ENCODE measurements around the gene GALNT1. TPM values are rescaled to one million over a fixed set of nuclear protein-coding genes. Genes with fewer than 3 reads are reported as not detected.

GALNT1 gene
- total RNA-seq, 1 donor: 796 TPM

DNA sequence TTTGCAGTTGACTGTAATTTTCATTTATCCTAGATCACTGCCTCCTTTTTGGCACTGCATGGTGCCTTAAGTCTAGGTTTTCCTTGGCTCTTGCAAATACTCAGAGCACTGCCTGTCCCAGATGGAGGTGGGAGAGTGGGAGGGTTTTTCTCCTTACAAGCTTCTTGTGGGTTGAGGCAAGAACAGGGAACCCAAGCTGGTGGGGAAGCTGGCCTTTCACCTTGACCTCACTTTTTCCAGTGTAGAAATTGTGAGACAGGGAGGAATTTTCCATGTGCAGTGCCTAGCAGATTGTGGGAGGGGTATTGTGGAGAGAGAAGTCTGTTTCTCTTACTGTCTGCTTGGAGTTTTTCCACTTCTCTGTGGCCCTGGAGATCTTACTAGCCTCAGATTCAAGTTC, 21.5 kb downstream of the GALNT1 start:
- Histone ChIP-seq H3K4me1 (ENCODE audit: insufficient read depth, low read length) (peaks cover 23% of the 10 kb centered on the region), H3K9me3 (ENCODE audit: low read depth, low read length) (no peaks in the 10 kb centered on the region), H3K36me3 (ENCODE audit: insufficient read depth, low read length) (peaks cover 4% of the 10 kb centered on the region), H4K20me1 (ENCODE audit: insufficient read depth, low read length) (peaks cover 89% of the 10 kb centered on the region), H3K4me3 (ENCODE audit: insufficient read depth, low read length) (no peak overlapping the region), H3K4me2 (ENCODE audit: insufficient read depth, low read length) (no peak overlapping the region), H2AFZ (ENCODE audit: low read length) (no peak overlapping the region), H3K27ac (ENCODE audit: low read depth, low read length) (no peak overlapping the region), H3K79me2 (ENCODE audit: insufficient read depth, low read length) (peaks cover 100% of the 10 kb centered on the region), H3K27me3 (ENCODE audit: insufficient read depth, low read length) (no peaks in the 10 kb centered on the region)
- no peak for DNase-seq (ENCODE audit: insufficient read length, low spot score, missing footprints)
- TF ChIP-seq, protein P1, sequence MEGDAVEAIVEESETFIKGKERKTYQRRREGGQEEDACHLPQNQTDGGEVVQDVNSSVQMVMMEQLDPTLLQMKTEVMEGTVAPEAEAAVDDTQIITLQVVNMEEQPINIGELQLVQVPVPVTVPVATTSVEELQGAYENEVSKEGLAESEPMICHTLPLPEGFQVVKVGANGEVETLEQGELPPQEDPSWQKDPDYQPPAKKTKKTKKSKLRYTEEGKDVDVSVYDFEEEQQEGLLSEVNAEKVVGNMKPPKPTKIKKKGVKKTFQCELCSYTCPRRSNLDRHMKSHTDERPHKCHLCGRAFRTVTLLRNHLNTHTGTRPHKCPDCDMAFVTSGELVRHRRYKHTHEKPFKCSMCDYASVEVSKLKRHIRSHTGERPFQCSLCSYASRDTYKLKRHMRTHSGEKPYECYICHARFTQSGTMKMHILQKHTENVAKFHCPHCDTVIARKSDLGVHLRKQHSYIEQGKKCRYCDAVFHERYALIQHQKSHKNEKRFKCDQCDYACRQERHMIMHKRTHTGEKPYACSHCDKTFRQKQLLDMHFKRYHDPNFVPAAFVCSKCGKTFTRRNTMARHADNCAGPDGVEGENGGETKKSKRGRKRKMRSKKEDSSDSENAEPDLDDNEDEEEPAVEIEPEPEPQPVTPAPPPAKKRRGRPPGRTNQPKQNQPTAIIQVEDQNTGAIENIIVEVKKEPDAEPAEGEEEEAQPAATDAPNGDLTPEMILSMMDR (IDR thresholded peaks at IDR 0.05; ENCODE audit: extremely low read depth, low read depth, low read length): no peak

DNA sequence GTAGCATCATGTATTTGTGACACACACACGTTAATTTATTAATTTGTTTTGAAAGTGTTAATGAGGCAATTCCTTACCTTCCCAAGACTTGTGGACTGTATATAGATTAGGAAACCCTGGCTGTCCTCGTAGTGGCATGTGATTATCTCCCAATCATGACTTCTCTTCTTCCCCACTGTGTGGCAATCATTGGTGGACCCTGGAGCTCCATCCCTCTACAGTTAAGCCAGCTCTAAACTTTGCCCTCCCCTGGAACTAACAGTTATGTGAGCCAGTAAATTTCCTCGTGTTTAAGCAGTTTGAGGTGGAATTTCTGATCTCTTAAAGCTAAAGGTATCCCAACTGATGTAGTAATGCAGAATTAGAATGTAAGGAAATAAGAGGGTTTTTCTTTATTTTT, 22.0 kb downstream of the GALNT1 start:
- peaks cover 23% of the 10 kb centered on the region for H3K4me1 ChIP-seq (ENCODE audit: insufficient read depth, low read length)
- no peaks in the 10 kb centered on the region for H3K27me3 ChIP-seq (ENCODE audit: insufficient read depth, low read length)
- no peaks in the 10 kb centered on the region for H3K9me3 ChIP-seq (ENCODE audit: low read depth, low read length)
- no peak overlapping the region for H3K4me2 ChIP-seq (ENCODE audit: insufficient read depth, low read length)
- H2AFZ ChIP-seq (ENCODE audit: low read length): no peak overlapping the region
- DNase-seq (ENCODE audit: insufficient read length, low spot score, missing footprints): no peak
- peaks cover 100% of the 10 kb centered on the region for H3K79me2 ChIP-seq (ENCODE audit: insufficient read depth, low read length)
- no peak overlapping the region for H3K4me3 ChIP-seq (ENCODE audit: insufficient read depth, low read length)
- peaks cover 90% of the 10 kb centered on the region for H4K20me1 ChIP-seq (ENCODE audit: insufficient read depth, low read length)
- TF ChIP-seq, protein P1 (IDR thresholded peaks at IDR 0.05; ENCODE audit: extremely low read depth, low read depth, low read length): no peak
- peaks cover 4% of the 10 kb centered on the region for H3K36me3 ChIP-seq (ENCODE audit: insufficient read depth, low read length)
- no peak overlapping the region for H3K27ac ChIP-seq (ENCODE audit: low read depth, low read length)

DNA sequence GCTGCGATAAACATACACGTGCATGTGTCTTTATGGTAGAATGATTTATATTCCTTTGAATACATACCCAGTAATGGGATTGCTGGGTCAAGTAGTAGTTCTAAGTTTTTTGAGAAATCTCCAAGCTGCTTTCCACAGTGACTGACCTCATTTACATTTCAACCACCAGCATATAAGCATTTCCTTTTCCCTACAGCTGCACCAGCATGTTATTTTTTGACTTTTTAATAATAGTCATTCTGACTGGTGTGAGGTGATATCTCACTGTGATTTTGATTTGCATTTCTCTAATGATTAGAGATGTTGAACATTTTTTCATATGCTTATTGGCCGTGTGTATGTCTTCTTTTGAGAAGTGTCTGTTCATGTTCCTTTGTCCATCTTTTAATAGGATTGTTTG, 22.8 kb downstream of the GALNT1 start:
- no peak for DNase-seq (ENCODE audit: insufficient read length, low spot score, missing footprints)
- Histone ChIP-seq H3K27me3 (ENCODE audit: insufficient read depth, low read length) (no peaks in the 10 kb centered on the region), H3K27ac (ENCODE audit: low read depth, low read length) (no peak overlapping the region), H3K4me3 (ENCODE audit: insufficient read depth, low read length) (no peak overlapping the region), H3K36me3 (ENCODE audit: insufficient read depth, low read length) (no peaks in the 10 kb centered on the region), H2AFZ (ENCODE audit: low read length) (no peak overlapping the region), H3K79me2 (ENCODE audit: insufficient read depth, low read length) (peaks cover 100% of the 10 kb centered on the region), H4K20me1 (ENCODE audit: insufficient read depth, low read length) (peaks cover 90% of the 10 kb centered on the region), H3K4me1 (ENCODE audit: insufficient read depth, low read length) (peaks cover 23% of the 10 kb centered on the region), H3K4me2 (ENCODE audit: insufficient read depth, low read length) (no peak overlapping the region), H3K9me3 (ENCODE audit: low read depth, low read length) (no peaks in the 10 kb centered on the region)
- TF ChIP-seq, protein P1 (IDR thresholded peaks at IDR 0.05; ENCODE audit: extremely low read depth, low read depth, low read length): no peak

DNA sequence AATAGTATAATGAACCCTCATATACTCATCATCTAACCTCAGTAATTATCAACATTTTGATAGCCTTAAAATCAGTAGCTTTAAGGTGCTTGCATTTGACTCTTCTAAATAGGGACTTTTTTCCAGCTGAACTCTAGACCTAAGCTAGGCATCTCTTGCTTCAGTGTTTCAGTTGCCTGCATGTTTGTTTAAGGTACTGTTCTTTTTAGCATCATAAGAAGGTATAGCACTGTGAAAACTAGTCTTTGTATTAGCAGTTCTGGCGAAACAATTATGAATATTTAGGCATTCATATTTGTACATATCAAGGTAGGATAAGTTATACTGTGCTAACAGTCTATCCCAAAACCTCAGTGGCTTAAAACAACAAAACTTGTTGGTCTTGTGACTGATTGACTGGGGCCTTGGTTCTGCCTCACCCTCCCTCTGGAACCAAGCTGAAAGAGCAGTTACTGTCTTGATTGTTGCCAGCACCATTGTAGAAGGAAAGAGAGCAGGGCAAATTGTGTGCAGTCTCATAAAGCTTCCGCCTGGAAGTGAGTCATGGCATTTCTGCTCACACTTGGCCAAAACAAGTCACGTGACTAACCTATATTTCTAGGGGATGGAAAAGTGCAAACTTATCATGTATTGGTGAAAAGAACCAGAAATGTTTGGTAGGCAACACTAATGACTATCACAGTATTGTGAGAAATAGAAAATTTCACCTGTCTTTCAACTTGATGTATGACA, 24.3 kb downstream of the GALNT1 start:
- Histone ChIP-seq H3K79me2 (ENCODE audit: insufficient read depth, low read length) (peaks cover 100% of the 10 kb centered on the region), H3K9me3 (ENCODE audit: low read depth, low read length) (no peaks in the 10 kb centered on the region), H3K4me3 (ENCODE audit: insufficient read depth, low read length) (no peak overlapping the region), H2AFZ (ENCODE audit: low read length) (no peak overlapping the region), H4K20me1 (ENCODE audit: insufficient read depth, low read length) (peaks cover 88% of the 10 kb centered on the region), H3K4me1 (ENCODE audit: insufficient read depth, low read length) (peaks cover 20% of the 10 kb centered on the region), H3K36me3 (ENCODE audit: insufficient read depth, low read length) (no peaks in the 10 kb centered on the region), H3K27me3 (ENCODE audit: insufficient read depth, low read length) (no peaks in the 10 kb centered on the region), H3K4me2 (ENCODE audit: insufficient read depth, low read length) (no peak overlapping the region), H3K27ac (ENCODE audit: low read depth, low read length) (peak overlapping the region; percentile 5)
- DNase-seq (ENCODE audit: insufficient read length, low spot score, missing footprints): no peak
- TF ChIP-seq, protein P1 (IDR thresholded peaks at IDR 0.05; ENCODE audit: extremely low read depth, low read depth, low read length): no peak

Data from osteoblast (primary cell).